PC-9 (cell line): ENCODE results near the gene SNX33. TPM values are rescaled to one million over a fixed set of nuclear protein-coding genes. Genes with fewer than 3 reads are reported as not detected.

Experiments used
- BruUV-seq: library from RNA; stranded (reverse); fragments of 400-500 nt; replicated peaks from 2 replicates; lab custom pipeline; 2021; lab: Mats Ljungman, UMichigan
- CTCF ChIA-PET: fragments of 300-600 bp; sonication (Branson Sonifier 250); formaldehyde crosslinking; loops from one replicate; lab custom pipeline; 2022; ENCODE audit warnings: antibody characterized with exemption; lab: Charles Lee
- POLR2A ChIA-PET: fragments of 300-600 bp; sonication (Branson Sonifier 250); formaldehyde crosslinking; loops from one replicate; lab custom pipeline; 2022; ENCODE audit warnings: antibody characterized with exemption; ENCODE audit not compliant: unreplicated experiment; lab: Charles Lee
- DNase-seq, 2 experiments: peaks; one replicate each; pipeline versions ENCODE4 v3.0.0 to v3.0.0-alpha.2; 2015 to 2022; ENCODE audit warnings: mixed read lengths in 1 of 2
- H2AFZ ChIP-seq: fragments of 200-600 bp; sonication (generic); 2 replicates; pipeline ENCODE4 v1.8.1; 2017; ENCODE audit warnings: antibody characterized with exemption
- H3F3A ChIP-seq: fragments of 200-600 bp; sonication (generic); 2 replicates; pipeline ENCODE4 v1.8.1; 2017; ENCODE audit warnings: antibody characterized with exemption, mild to moderate bottlenecking, low read depth; ENCODE audit not compliant: insufficient read depth
- H3K27ac ChIP-seq: fragments of 200-600 bp; sonication (generic); 2 replicates; pipeline ENCODE4 v1.6.1; 2016; ENCODE audit warnings: mixed run types
- H3K27me3 ChIP-seq: fragments of 200-600 bp; sonication (generic); 2 replicates; pipeline ENCODE4 v1.6.1; 2016; ENCODE audit warnings: low read depth, mixed run types; ENCODE audit not compliant: insufficient read depth
- H3K36me3 ChIP-seq: fragments of 200-600 bp; sonication (generic); 2 replicates; pipeline ENCODE4 v1.6.1; 2016; ENCODE audit warnings: low read depth, mixed run types
- H3K4me1 ChIP-seq: fragments of 200-600 bp; sonication (generic); replicated peaks from 2 replicates; pipeline ENCODE4 v1.6.1; 2016; ENCODE audit warnings: mixed run types; ENCODE audit not compliant: insufficient read depth
- H3K4me2 ChIP-seq: fragments of 200-600 bp; sonication (generic); 2 replicates; pipeline ENCODE4 v1.6.1; 2017; ENCODE audit warnings: mixed run types
- H3K4me3 ChIP-seq: fragments of 200-600 bp; sonication (generic); 2 replicates; pipeline ENCODE4 v1.6.1; 2016; ENCODE audit warnings: mixed run types
- H3K79me2 ChIP-seq: fragments of 200-600 bp; sonication (generic); 2 replicates; pipeline ENCODE4 v1.6.1; 2017; ENCODE audit warnings: low read depth, mixed run types
- H3K9me2 ChIP-seq: fragments of 200-600 bp; sonication (generic); 2 replicates; pipeline ENCODE4 v1.8.1; 2017; ENCODE audit warnings: mild to moderate bottlenecking; ENCODE audit not compliant: insufficient read depth
- H3K9me3 ChIP-seq: fragments of 200-600 bp; sonication (generic); 2 replicates; pipeline ENCODE4 v1.8.1; 2016; ENCODE audit warnings: low read depth; ENCODE audit not compliant: insufficient read depth
- H4K20me1 ChIP-seq: fragments of 200-600 bp; sonication (generic); 2 replicates; pipeline ENCODE4 v1.8.1; 2017; ENCODE audit not compliant: insufficient read depth
- CTCF ChIP-seq: fragments of 200-600 bp; sonication (generic); conservative IDR thresholded peaks from 2 replicates; pipeline ENCODE4 v1.6.1; 2017; ENCODE audit warnings: mixed run types, antibody characterized with exemption, mild to moderate bottlenecking, moderate library complexity
- EZH2 ChIP-seq: fragments of 200-600 bp; sonication (generic); IDR thresholded peaks from 2 replicates; pipeline ENCODE4 v1.8.0; 2017; ENCODE audit warnings: antibody characterized with exemption, low read depth
- intact Hi-C: fragments of 100-400 bp; cut with micrococcal nuclease; formaldehyde crosslinking; loops from one replicate; pipeline ENCODE4 v1.10.0; 2022; ENCODE audit not compliant: unreplicated experiment
- total RNA-seq: library from RNA; stranded (reverse); gene quantifications from 2 replicates; pipeline ENCODE4 v1.2.3, GENCODE V29; 2021

Gene SNX33
- total RNA-seq, 1 experiment from 2014 or later: 27.8 TPM

- peaks cover 44% of the 10 kb centered on the region for H3K4me1 ChIP-seq
These were observed 8.6 kb downstream of the SNX33 start for GRCh38 chr15:75656331-75656730.

DNA sequence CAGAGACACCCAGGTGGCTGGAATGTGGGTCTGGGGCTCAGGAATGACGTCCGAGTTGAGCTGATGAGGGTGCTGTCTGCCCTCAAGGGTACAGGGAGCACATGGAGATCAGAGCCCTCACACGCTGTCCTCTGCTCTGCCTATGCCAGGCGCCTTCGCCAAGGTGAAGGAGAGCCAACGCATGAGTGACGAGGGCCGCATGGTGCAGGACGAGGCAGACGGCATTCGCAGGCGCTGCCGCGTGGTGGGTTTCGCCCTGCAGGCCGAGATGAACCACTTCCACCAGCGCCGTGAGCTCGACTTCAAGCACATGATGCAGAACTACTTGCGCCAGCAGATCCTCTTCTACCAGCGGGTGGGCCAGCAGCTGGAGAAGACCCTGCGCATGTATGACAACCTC lies 9.1 kb downstream of the SNX33 start:
- Histone ChIP-seq H4K20me1 (peaks cover 22% of the 10 kb centered on the region), H3K9me2 (no peaks in the 10 kb centered on the region), H3K27me3 (no peaks in the 10 kb centered on the region), H3K27ac (no peak overlapping the region), H2AFZ (no peak overlapping the region), H3K4me2 (no peak overlapping the region), H3K4me1 (peaks cover 44% of the 10 kb centered on the region), H3K79me2 (peaks cover 44% of the 10 kb centered on the region), H3K36me3 (0 out of 2 replicates have a peak, but pooled peaks cover 7% of the 10 kb centered on the region), H3K4me3 (no peak overlapping the region), H3K9me3 (no peaks in the 10 kb centered on the region), H3F3A (peaks cover 23% of the 10 kb centered on the region; the same call in 1 of the 2 replicates)
- POLR2A ChIA-PET: no interaction called here
- CTCF ChIA-PET: no interaction called here
- intact Hi-C loops: no loop called here
- DNase-seq: no peak
- no TSS peak for BruUV-seq
- TF ChIP-seq EZH2: no peak
- TF ChIP-seq CTCF: no peak

More at GRCh38 chr15:75656331-75656730, 8.6 kb downstream of the SNX33 start:
- Histone ChIP-seq H3K79me2 (peaks cover 49% of the 10 kb centered on the region), H3K4me3 (no peak overlapping the region), H4K20me1 (peaks cover 23% of the 10 kb centered on the region), H3K27ac (no peak overlapping the region), H3K9me2 (no peaks in the 10 kb centered on the region), H2AFZ (no peak overlapping the region), H3K9me3 (no peaks in the 10 kb centered on the region), H3K36me3 (0 out of 2 replicates have a peak, but pooled peaks cover 7% of the 10 kb centered on the region), H3F3A (peaks cover 23% of the 10 kb centered on the region), H3K27me3 (no peaks in the 10 kb centered on the region), H3K4me2 (no peak overlapping the region)
- ChIA-PET POLR2A (no interaction called here), CTCF (no interaction called here)
- intact Hi-C loops: no loop called here
- no peak for TF ChIP-seq CTCF
- TF ChIP-seq EZH2: no peak
- no peak for DNase-seq
- no TSS peak for BruUV-seq

DNA sequence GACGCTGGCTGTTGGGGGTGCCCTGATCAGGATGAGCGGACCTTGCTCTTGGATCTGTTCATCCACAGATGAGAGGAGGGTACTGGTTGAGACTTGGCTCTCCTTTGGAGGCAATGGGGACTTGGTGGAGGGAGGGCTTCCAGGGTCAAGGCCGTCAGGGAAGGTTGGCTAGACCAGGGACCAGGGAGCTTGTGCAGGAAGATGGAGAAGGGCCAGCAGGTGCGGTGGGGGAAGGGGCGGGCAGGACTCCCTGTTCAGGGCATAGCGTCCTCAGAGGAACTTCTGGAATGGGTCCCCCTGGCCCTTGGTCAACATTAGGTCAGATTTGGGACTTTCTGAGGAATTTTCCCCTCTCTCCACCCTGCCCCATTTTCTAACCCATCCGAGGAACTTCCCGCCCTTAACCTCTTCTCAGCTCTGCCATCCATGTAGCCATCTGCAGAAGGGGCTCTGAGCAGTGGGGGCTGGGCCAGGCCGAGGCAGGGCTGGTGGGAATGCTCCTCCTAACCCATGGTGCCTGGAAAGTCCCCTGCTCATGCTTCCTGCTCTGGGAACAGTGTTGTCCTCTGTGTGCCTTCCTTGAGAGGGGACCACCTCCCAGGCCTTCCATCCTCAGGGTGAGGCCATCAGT lies 11.5 kb downstream of the SNX33 start:
- Histone ChIP-seq H3K27me3 (no peaks in the 10 kb centered on the region), H3K4me1 (peaks cover 46% of the 10 kb centered on the region), H4K20me1 (peaks cover 6% of the 10 kb centered on the region; the same call in 1 of the 2 replicates), H3F3A (peaks cover 36% of the 10 kb centered on the region), H3K27ac (no peak overlapping the region), H2AFZ (no peak overlapping the region), H3K79me2 (peaks cover 27% of the 10 kb centered on the region), H3K9me3 (no peaks in the 10 kb centered on the region), H3K4me2 (no peak overlapping the region), H3K9me2 (no peaks in the 10 kb centered on the region), H3K4me3 (no peak overlapping the region), H3K36me3 (0 out of 2 replicates have a peak, but pooled peaks cover 7% of the 10 kb centered on the region)
- TF ChIP-seq EZH2: no peak
- TF ChIP-seq CTCF: no peak
- BruUV-seq: no TSS peak
- POLR2A ChIA-PET: no interaction called here
- DNase-seq: no peak
- CTCF ChIA-PET: no interaction called here
- intact Hi-C loops: no loop called here
